ENCODE results near the gene HRCT1.
"Not testable (repeated sequence)": the region's sequence is repeated elsewhere in the genome, so short reads cannot be mapped to it uniquely, and the experiment has no call there.

HRCT1 gene

DNA sequence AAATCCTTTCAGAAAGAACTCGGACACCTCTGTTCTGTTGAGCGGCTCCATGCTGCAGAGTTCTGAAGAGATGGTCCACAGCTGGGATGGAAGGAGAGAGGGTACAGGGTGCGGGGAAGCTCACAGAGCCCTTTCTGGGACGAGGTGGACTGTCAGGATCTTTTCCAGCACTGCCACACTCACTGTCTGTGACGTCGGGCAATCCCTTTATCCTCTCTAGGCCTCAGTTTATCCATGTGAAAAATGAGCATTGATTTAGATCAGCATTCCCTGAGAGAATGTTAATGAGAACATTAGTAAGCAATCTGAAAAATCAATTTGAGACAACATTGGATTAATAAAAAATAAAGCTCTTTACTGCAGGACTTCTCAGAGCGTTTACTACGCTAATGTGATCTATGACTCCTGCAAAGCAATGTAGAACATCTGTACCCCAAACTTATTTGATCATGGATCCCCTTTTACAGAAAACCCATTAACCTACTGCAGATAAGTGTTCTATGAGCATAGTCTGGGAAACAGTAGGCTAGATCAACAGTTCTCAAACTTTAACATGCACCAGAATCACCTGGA is 35.6 kb upstream of the HRCT1 start, which contains the start of gene OR13J1:
Gene OR13J1 (minus strand): TSS at position 51 of the 573 bp plus-strand sequence. CDS start 0 bp downstream, at position 51.
- Mint-ChIP-seq H3K27ac (no peak within 1 kb of the TSS), H3K4me3 (no peak within 1 kb of the TSS), H3K27me3 (peaks cover 40% of the 10 kb centered on the region), H3K4me1 (ENCODE audit: low read depth) (no peaks in the 10 kb centered on the region), H3K36me3 (ENCODE audit: low read depth) (no peaks in the 10 kb centered on the region), H3K9me3 (peaks cover 2% of the 10 kb centered on the region)
- intact Hi-C loops (cut with micrococcal nuclease), result no loop called here

DNA sequence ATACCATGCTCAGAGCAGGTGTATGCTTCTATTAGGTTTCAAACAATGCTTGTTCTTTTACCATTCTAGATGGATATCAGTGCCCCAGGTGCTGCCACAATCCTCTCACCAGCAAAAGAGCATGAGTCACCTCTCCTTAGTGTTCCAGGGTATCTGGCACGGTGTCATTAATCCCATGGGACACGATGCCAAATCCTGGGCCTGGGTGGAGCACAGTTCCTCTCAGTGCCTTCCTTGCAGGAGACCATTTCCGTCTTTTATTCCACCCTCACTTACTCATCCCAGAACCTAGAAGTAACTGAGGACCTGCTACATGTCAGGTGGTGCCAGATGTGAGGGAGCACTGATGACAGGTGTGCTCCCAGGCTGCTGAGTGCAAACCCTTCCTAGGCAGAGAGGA is 34.5 kb upstream of the HRCT1 start:
- intact Hi-C loops (cut with micrococcal nuclease), result no loop called here
- Mint-ChIP-seq H3K27ac (no peak overlapping the region), H3K4me3 (no peak overlapping the region), H3K9me3 (peaks cover 13% of the 10 kb centered on the region), H3K4me1 (ENCODE audit: low read depth) (no peaks in the 10 kb centered on the region), H3K36me3 (ENCODE audit: low read depth) (no peaks in the 10 kb centered on the region), H3K27me3 (peaks cover 48% of the 10 kb centered on the region)

DNA sequence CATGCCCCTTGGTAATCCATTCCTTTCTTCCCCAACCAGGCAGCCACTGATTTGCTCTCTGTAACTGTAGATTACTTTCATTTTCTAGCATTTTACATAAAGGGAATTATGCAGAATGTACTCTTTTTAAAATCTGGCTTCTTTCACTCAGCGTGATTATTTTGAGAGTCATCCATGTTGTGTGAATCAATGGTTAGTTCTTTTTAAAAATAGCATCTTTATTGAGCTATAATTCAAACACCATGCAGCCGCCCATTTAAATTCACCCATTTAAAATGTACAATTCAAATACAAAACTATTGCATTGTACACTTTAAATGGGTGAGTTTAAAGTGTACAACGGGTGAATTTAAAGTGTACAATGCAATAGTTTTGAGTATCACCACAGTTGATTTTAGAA is 33.5 kb upstream of the HRCT1 start:
- H3K4me3 Mint-ChIP-seq, result no peak overlapping the region
- peaks cover 54% of the 10 kb centered on the region for H3K27me3 Mint-ChIP-seq
- intact Hi-C loops (cut with micrococcal nuclease), result no loop called here
- H3K4me1 Mint-ChIP-seq (ENCODE audit: low read depth), result no peaks in the 10 kb centered on the region
- no peak overlapping the region for H3K27ac Mint-ChIP-seq
- H3K36me3 Mint-ChIP-seq (ENCODE audit: low read depth), result no peaks in the 10 kb centered on the region
- peaks cover 23% of the 10 kb centered on the region for H3K9me3 Mint-ChIP-seq

DNA sequence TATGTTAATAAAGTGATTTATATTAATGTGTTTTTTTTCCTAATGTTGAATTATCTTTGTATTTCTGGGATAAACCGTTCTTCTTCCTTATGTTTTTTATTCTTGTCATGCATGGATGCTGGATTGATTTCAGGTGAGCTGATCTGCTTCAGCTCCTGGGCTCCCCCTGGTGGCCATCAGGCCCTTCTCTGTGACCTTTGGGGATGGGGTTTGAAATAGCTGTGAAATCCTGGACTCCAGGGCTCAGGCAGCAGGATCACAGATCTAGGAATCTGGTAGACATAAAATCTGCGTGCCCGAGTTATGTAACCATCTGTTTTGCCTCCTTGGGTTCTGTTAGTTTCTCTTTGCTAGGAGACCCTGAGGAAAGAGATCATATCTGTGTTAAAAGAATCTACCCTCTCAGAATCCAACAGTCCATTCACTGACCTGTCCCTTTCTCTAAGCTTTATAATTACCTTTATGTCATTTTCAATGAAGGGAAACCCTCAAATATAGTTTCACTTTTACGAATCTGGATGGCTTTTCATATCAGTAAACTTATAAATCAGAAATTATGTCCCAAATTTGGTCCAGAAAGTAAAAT is 23.6 kb upstream of the HRCT1 start:
- peaks cover 8% of the 10 kb centered on the region for H3K9me3 Mint-ChIP-seq
- intact Hi-C loops (cut with micrococcal nuclease), result loop anchor here (1.0 to 5.0 kb wide), 3 partner anchors 35 to 92 kb away; no protein-coding TSS in a partner anchor
- H3K27ac Mint-ChIP-seq, result no peak overlapping the region
- H3K4me1 Mint-ChIP-seq (ENCODE audit: low read depth), result no peaks in the 10 kb centered on the region
- H3K36me3 Mint-ChIP-seq (ENCODE audit: low read depth), result no peaks in the 10 kb centered on the region
- H3K4me3 Mint-ChIP-seq, result no peak overlapping the region
- H3K27me3 Mint-ChIP-seq, result peaks cover 34% of the 10 kb centered on the region

DNA sequence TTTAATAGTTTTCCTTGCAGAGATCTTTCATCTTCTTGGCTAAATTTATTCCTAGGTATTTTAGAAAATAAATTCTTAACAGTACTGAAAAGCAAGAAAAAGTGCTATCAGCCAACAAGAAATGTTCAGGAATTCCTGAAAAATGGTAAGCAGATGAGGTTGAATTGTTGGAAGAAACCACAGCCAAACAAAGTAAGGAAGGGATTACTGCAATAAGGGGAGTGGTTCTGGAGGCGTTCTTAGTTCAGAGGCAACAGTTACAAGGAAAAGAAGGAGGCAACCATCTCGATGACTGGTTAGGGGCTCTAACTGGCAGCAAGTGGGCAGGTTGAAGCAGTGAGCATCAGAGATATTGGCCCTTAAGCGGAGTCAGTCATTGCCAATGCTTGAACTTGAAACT is 23.0 kb upstream of the HRCT1 start:
- H3K27ac Mint-ChIP-seq, result no peak overlapping the region
- intact Hi-C loops (cut with micrococcal nuclease), result loop anchor here (1.0 to 5.0 kb wide), 3 partner anchors 36 to 93 kb away; no protein-coding TSS in a partner anchor
- no peak overlapping the region for H3K4me3 Mint-ChIP-seq

DNA sequence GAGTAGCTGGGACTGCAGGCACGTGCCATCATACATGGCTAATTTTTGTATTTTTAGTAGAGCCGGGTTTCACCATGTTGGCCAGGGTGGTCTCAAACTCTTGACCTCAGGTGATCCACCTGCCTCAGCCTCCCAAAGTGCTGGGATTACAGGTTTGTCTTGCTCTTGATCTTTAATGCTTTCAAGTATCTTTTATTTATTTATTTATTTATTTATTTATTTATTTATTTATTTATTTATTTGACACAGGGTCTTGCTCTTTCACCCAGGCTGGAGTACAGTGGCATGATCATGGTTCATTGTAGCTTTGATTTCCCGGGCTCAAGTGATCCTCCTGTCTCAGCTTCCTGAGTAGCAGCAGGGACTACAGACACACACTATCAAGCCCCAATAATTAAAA is 21.1 kb upstream of the HRCT1 start:
- H3K36me3 Mint-ChIP-seq (ENCODE audit: low read depth); H3K4me1 Mint-ChIP-seq (ENCODE audit: low read depth); H3K4me3 Mint-ChIP-seq; H3K27ac Mint-ChIP-seq; H3K9me3 Mint-ChIP-seq: not testable (repeated sequence)
- intact Hi-C loops (cut with micrococcal nuclease), result loop anchor here (5.0 kb wide), 1 partner anchor 38 kb away; no protein-coding TSS in a partner anchor
- peaks cover 21% of the 10 kb centered on the region for H3K27me3 Mint-ChIP-seq

More for the DNA sequence above, 23.0 kb upstream of the HRCT1 start:
- no peaks in the 10 kb centered on the region for H3K4me1 Mint-ChIP-seq (ENCODE audit: low read depth)
- H3K9me3 Mint-ChIP-seq, result peaks cover 2% of the 10 kb centered on the region
- H3K27me3 Mint-ChIP-seq, result peaks cover 27% of the 10 kb centered on the region
- no peaks in the 10 kb centered on the region for H3K36me3 Mint-ChIP-seq (ENCODE audit: low read depth)

DNA sequence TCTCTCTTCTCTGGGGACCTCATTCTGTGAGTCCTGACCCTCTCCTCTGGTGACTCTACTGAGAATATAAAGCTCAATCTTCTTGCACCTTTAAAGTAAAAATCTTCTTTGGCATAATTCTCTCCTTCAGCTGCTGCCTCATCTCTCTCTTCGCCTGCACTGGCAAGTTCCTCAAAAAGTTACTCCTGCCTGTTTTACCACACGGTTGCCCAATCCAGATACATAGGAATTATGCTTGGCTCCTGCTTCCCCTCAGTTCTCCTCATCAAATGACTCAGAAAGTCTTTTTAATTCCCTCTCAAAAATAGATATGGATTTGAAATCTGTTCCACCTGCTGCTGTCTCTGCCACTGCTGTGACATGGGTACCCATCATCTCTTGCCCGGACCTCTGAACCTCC is 14.4 kb upstream of the HRCT1 start:
- no peak overlapping the region for H3K4me3 Mint-ChIP-seq
- no peak overlapping the region for H3K27ac Mint-ChIP-seq
- intact Hi-C loops (cut with micrococcal nuclease), result no loop called here
- peaks cover 19% of the 10 kb centered on the region for H3K4me1 Mint-ChIP-seq (ENCODE audit: low read depth)
- no peaks in the 10 kb centered on the region for H3K9me3 Mint-ChIP-seq
- no peaks in the 10 kb centered on the region for H3K36me3 Mint-ChIP-seq (ENCODE audit: low read depth)
- peaks cover 16% of the 10 kb centered on the region for H3K27me3 Mint-ChIP-seq

DNA sequence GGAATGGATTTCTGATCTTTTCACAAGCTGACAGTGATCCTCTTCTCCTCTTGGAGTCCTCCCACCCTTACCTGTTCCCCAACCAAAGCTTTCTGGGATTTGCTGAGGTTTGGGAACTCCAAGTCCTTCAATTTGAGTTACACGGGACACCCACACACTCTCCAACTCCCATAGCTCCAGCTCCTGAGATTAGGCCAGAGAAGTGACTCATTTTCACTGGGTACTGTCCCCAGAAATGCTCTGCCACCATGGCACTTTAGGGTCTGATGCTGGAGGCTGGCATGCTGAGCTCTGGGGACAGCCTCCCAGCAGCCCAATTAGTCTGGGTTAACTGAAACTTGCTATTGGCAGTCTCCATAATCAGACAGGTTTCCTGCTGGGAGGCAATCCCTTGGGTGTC is 14.0 kb upstream of the HRCT1 start:
- peaks cover 16% of the 10 kb centered on the region for H3K27me3 Mint-ChIP-seq
- intact Hi-C loops (cut with micrococcal nuclease), result no loop called here

DNA sequence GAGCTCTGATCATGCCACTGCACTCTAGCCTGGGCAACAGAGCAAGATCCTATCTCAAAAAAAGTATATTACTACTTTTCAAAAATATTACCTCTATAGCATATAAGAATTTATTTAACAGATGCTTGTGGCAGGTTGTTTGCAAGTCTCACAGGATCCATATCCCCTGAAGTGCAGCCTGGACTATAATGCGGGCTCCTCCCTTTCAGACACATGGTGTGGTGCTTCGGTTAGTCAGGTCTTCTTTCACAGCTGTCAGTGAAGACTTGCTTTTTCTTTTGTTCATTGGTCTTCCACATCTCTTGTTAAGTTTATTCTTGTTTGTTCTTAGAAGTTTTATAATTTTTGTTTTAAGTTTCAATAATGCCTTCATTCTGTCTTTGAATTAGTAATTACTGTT is 9.4 kb upstream of the HRCT1 start:
- H3K27ac Mint-ChIP-seq, result no peak overlapping the region
- intact Hi-C loops (cut with micrococcal nuclease), result no loop called here
- no peak overlapping the region for H3K4me3 Mint-ChIP-seq
- no peaks in the 10 kb centered on the region for H3K36me3 Mint-ChIP-seq (ENCODE audit: low read depth)
- no peaks in the 10 kb centered on the region for H3K9me3 Mint-ChIP-seq
- H3K4me1 Mint-ChIP-seq (ENCODE audit: low read depth), result peaks cover 7% of the 10 kb centered on the region
- peaks cover 27% of the 10 kb centered on the region for H3K27me3 Mint-ChIP-seq

More for the DNA sequence above, 14.0 kb upstream of the HRCT1 start:
- H3K4me3 Mint-ChIP-seq, result no peak overlapping the region
- H3K36me3 Mint-ChIP-seq (ENCODE audit: low read depth), result no peaks in the 10 kb centered on the region
- H3K4me1 Mint-ChIP-seq (ENCODE audit: low read depth), result peaks cover 19% of the 10 kb centered on the region
- no peak overlapping the region for H3K27ac Mint-ChIP-seq
- no peaks in the 10 kb centered on the region for H3K9me3 Mint-ChIP-seq

DNA sequence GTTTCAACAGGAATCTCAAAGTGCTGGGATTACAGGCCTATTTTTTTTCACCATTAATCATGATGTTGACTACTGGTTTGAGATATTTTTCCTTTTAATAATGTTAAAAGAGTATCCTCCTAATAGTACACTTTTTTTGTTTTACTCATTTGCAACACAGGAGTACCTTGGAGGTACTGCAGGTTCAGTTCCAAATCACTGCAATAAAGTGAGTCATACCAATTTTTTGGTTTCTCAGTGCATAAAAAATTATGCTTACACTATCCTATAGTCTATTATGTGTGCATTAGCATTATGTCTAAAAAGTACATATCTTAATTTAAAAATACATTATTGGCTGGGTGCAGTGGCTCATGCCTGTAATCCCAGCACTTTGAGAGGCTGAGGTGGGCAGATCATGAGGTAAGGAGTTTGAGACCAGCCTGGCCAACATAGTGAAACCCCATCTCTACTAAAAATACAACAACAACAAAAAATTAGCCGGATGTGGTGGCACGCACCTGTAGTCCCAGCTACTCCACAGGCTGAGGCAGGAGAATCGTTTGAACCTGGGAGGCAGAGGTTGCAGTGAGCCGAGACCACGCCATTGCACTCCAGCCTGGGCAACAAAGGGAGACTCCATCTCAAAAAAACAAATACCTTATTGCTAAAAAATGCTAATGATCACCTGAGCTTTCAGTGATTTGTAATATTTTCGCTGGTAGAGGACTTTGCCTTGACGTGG is 8.5 kb upstream of the HRCT1 start:
- intact Hi-C loops (cut with micrococcal nuclease); H3K9me3 Mint-ChIP-seq; H3K36me3 Mint-ChIP-seq (ENCODE audit: low read depth); H3K4me1 Mint-ChIP-seq (ENCODE audit: low read depth); H3K27ac Mint-ChIP-seq; H3K4me3 Mint-ChIP-seq: not testable (repeated sequence)
- H3K27me3 Mint-ChIP-seq, result peaks cover 32% of the 10 kb centered on the region

DNA sequence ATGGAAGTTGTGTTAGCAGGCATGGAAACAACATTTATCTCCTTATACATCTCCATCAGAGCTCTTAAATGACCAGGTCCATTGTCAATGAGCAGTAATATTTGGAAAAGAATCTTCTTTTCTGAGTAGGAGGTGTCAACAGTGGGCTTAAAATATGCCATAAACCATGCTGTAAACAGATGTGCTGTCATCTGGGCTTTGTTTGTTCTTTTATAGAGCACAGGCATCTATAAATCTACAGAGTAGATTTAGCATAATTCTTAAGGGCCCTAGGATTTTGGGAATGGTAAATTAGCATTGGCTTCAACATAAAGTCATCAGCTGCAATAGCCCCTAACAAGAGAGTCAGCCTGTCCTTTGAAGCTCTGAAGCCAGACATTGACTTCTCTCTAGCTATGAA is 7.7 kb upstream of the HRCT1 start:
- Mint-ChIP-seq H3K9me3 (no peaks in the 10 kb centered on the region), H3K36me3 (ENCODE audit: low read depth) (no peaks in the 10 kb centered on the region), H3K4me3 (no peak overlapping the region), H3K27ac (no peak overlapping the region), H3K4me1 (ENCODE audit: low read depth) (no peaks in the 10 kb centered on the region), H3K27me3 (peaks cover 36% of the 10 kb centered on the region)
- intact Hi-C loops (cut with micrococcal nuclease), result no loop called here

DNA sequence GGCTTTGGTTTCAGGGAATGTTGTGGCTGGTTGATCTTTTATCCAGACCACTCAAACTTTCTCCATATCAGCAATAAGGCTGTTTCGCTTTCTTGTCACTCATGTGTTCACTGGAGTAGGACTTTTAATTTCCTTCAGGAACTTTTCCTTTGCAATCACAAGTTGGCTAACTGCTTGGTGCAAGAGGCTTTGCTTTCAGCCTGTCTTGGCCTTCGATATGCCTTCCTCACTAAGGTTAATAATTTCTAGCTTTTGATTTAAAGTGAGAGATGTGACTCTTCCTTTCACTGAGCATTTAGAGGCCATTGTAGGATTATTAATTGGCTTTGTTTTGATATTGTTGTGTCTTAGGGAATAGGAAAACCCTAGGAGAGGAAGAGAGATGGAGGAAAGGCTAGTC is 7.0 kb upstream of the HRCT1 start:
- intact Hi-C loops (cut with micrococcal nuclease), result no loop called here
- Mint-ChIP-seq H3K27me3 (peaks cover 32% of the 10 kb centered on the region), H3K4me1 (ENCODE audit: low read depth) (no peaks in the 10 kb centered on the region), H3K36me3 (ENCODE audit: low read depth) (no peaks in the 10 kb centered on the region), H3K4me3 (no peak overlapping the region), H3K27ac (no peak overlapping the region), H3K9me3 (no peaks in the 10 kb centered on the region)

DNA sequence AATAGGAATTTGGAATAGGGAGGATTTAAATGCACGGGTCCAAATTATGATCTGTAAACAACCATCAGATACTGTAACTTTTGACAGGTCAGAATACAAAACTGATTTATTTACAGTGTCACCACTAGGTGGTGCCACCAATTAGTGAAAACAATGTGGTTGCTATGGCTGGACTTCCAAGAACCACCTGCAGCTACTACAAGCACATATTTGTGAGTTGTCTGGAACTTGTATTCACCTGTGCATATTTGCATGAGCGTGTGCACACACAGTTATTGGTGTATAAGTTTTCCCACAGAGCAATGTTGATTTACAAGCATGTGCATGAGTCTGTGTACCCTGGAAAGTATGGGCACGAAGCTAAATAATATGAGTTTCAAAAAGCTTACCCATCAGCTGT is 3.0 kb upstream of the HRCT1 start:
- Mint-ChIP-seq H3K4me1 (ENCODE audit: low read depth) (peaks cover 29% of the 10 kb centered on the region), H3K9me3 (no peaks in the 10 kb centered on the region), H3K36me3 (ENCODE audit: low read depth) (no peaks in the 10 kb centered on the region), H3K27me3 (peaks cover 48% of the 10 kb centered on the region), H3K27ac (no peak overlapping the region), H3K4me3 (no peak overlapping the region)
- intact Hi-C loops (cut with micrococcal nuclease), result loop anchor here (1.0 kb wide), 1 partner anchor 42 kb away; no protein-coding TSS in a partner anchor

DNA sequence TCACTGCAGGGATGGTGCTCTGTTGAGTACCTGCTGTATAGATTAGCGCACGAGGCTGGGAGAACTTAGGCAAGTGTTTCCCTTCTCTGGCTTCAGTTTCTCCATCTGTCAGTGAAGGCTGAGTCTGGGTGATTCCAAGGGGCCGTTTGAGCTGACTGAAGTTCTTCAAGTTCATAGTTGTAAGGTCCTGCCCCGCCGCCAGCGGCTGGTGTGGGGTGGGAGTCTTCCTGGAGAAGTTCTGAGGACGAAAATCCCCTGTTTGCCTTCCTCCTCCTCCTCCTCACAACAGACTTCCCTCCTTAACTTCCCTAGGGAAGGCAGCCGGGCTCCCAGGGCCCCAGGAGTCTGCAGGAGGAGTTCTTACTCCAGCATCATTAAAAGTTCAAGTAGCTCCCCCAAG is 1.7 kb upstream of the HRCT1 start:
- Mint-ChIP-seq H3K36me3 (ENCODE audit: low read depth) (no peaks in the 10 kb centered on the region), H3K27me3 (peaks cover 48% of the 10 kb centered on the region), H3K4me1 (ENCODE audit: low read depth) (peaks cover 40% of the 10 kb centered on the region), H3K27ac (no peak overlapping the region), H3K4me3 (no peak overlapping the region), H3K9me3 (no peaks in the 10 kb centered on the region)
- intact Hi-C loops (cut with micrococcal nuclease), result no loop called here

Measured in dendritic cell treated with granulocyte-macrophage colony-stimulating factor and Interleukin-4, amounts not matched to agents 40 ng/mL and 50 ng/mL, for 4 days (primary cell).